A549 (cell line): Measurements from ENCODE around the gene INHA. TPM values are rescaled to one million over a fixed set of nuclear protein-coding genes. Genes with fewer than 3 reads are reported as not detected.

Source experiments
- ATAC-seq, 2 experiments: fragments of 200-7000 bp in 1 of 2; fragments of >200 bp in 1 of 2; cut with Nextera tagmentation in 1 of 2; cut with Tn5 transposase in 1 of 2; 3 replicates each; pipeline versions ENCODE4 v1.8.0 to v1.9.1; 2018 to 2020; ENCODE audit warnings: mild to moderate bottlenecking in 1 of 2, moderate library complexity in 1 of 2
- CTCF ChIA-PET: fragments of 300-600 bp; sonication (Branson Sonifier 250); formaldehyde crosslinking; extraction: SDS; loops from one replicate; lab custom pipeline; 2021; ENCODE audit warnings: antibody characterized with exemption, inconsistent platforms; lab: Yijun Ruan, JAX
- POLR2A ChIA-PET: fragments of 350-600 bp; formaldehyde crosslinking; extraction: SDS; loops from one replicate; lab custom pipeline; 2021; ENCODE audit warnings: antibody characterized with exemption, inconsistent platforms; lab: Yijun Ruan, JAX
- DNase-seq, 2 experiments: peaks; one replicate each; pipeline versions ENCODE4 v3.0.0 to v3.0.0-alpha.2; 2011 to 2016; ENCODE audit warnings: low read depth in 1 of 2, low spot score in 1 of 2
- FAIRE-seq: peaks from 2 replicates; lab custom pipeline; 2011; peaks lifted over from hg19 to GRCh38; lab: Jason Lieb, UNC
- H3K27ac ChIP-seq, 2 experiments: fragments of >200 bp; sonication (Bioruptor Twin); formaldehyde crosslinking; 3 replicates each; pipeline ENCODE4 v1.5.1; 2016 to 2017
- H3K4me1 ChIP-seq: fragments of >200 bp; sonication (Bioruptor Twin); formaldehyde crosslinking; 3 replicates; pipeline ENCODE4 v1.6.1; 2016
- H3K4me2 ChIP-seq: fragments of >200 bp; sonication (Bioruptor Twin); formaldehyde crosslinking; 3 replicates; pipeline ENCODE4 v1.6.1; 2016
- H3K4me3 ChIP-seq: fragments of >200 bp; sonication (Bioruptor Twin); formaldehyde crosslinking; 3 replicates; pipeline ENCODE4 v1.5.1; 2016
- H3K9me3 ChIP-seq: fragments of >200 bp; sonication (Bioruptor Twin); formaldehyde crosslinking; 3 replicates; pipeline ENCODE4 v1.6.1; 2016
- ATOH8 ChIP-seq: fragments of 250-450 bp; sonication (Bioruptor Pico); IDR thresholded peaks from 2 replicates; pipeline ENCODE4 v1.5.0; 2020; ENCODE audit warnings: low read depth, mild to moderate bottlenecking, moderate library complexity
- BCL3 ChIP-seq: fragments of >200 bp; sonication (Bioruptor Twin); formaldehyde crosslinking; IDR thresholded peaks from 3 replicates; pipeline ENCODE4 v1.6.1; 2016
- CBX2 ChIP-seq: fragments of 200-600 bp; sonication (generic); IDR thresholded peaks from 2 replicates; pipeline ENCODE4 v1.6.1; 2016; ENCODE audit warnings: low read depth, mild to moderate bottlenecking, borderline replicate concordance
- E2F6 ChIP-seq: IDR thresholded peaks from 2 replicates; pipeline ENCODE4 v1.6.1; 2012; ENCODE audit warnings: low read depth, borderline replicate concordance
- ELK1 ChIP-seq: fragments of 150-350 bp; IDR thresholded peaks from 2 replicates; pipeline ENCODE4 v1.6.1; 2014; ENCODE audit warnings: low read depth, mild to moderate bottlenecking, low read length
- EP300 ChIP-seq, 2 experiments: fragments of >200 bp; sonication (Bioruptor Twin); formaldehyde crosslinking; IDR thresholded peaks; 2 replicates in 1 of 2; 3 replicates in 1 of 2; pipeline ENCODE4 v1.6.1; 2016 to 2017
- FOSB ChIP-seq: fragments of 250-450 bp; sonication (Bioruptor Pico); IDR thresholded peaks from 2 replicates; pipeline ENCODE4 v1.5.0; 2020; ENCODE audit warnings: mild to moderate bottlenecking, moderate library complexity
- FOXS1 ChIP-seq: fragments of 250-450 bp; sonication (Bioruptor Pico); IDR thresholded peaks from 2 replicates; pipeline ENCODE4 v1.5.0; 2020; ENCODE audit warnings: mild to moderate bottlenecking, moderate library complexity
- GATA3 ChIP-seq: IDR thresholded peaks from 2 replicates; pipeline ENCODE4 v1.6.1; 2012; ENCODE audit warnings: borderline replicate concordance
- HDAC2 ChIP-seq: fragments of 200-600 bp; sonication (generic); IDR thresholded peaks from 2 replicates; pipeline ENCODE4 v1.6.1; 2016
- HEYL ChIP-seq: fragments of 250-450 bp; sonication (Bioruptor Pico); IDR thresholded peaks from 2 replicates; pipeline ENCODE4 v1.8.0; 2021; ENCODE audit warnings: mild to moderate bottlenecking, moderate library complexity
- JUN ChIP-seq, 2 experiments: fragments of >200 bp; sonication (Bioruptor Twin); formaldehyde crosslinking; IDR thresholded peaks; 2 replicates in 1 of 2; 3 replicates in 1 of 2; pipeline ENCODE4 v1.6.1; 2016 to 2017
- JUNB ChIP-seq: fragments of >200 bp; sonication (Bioruptor Twin); formaldehyde crosslinking; IDR thresholded peaks from 2 replicates; pipeline ENCODE4 v1.6.1; 2016
- KDM1A ChIP-seq: fragments of 200-600 bp; sonication (generic); IDR thresholded peaks from 2 replicates; pipeline ENCODE4 v1.6.1; 2016; ENCODE audit warnings: low read depth, mild to moderate bottlenecking
- NFE2L2 ChIP-seq: fragments of 150-350 bp; conservative IDR thresholded peaks from 2 replicates; pipeline ENCODE4 v1.6.1; 2014; ENCODE audit warnings: low read length
- PBX3 ChIP-seq: IDR thresholded peaks from 2 replicates; pipeline ENCODE4 v1.6.1; 2012
- RARB ChIP-seq: fragments of 250-450 bp; sonication (Bioruptor Pico); IDR thresholded peaks from 2 replicates; pipeline ENCODE4 v1.8.0; 2021; ENCODE audit warnings: mild to moderate bottlenecking, moderate library complexity
- TFCP2L1 ChIP-seq: fragments of 250-450 bp; sonication (Bioruptor Pico); IDR thresholded peaks from 2 replicates; pipeline ENCODE4 v1.5.0; 2021; ENCODE audit warnings: mild to moderate bottlenecking
- ZC3H11A ChIP-seq: fragments of 450-650 bp; IDR thresholded peaks from 2 replicates; pipeline ENCODE4 v1.6.1; 2014; ENCODE audit warnings: antibody characterized with exemption, mild to moderate bottlenecking
- ZFP36 ChIP-seq: fragments of 450-650 bp; IDR thresholded peaks from 2 replicates; pipeline ENCODE4 v1.6.1; 2014; ENCODE audit warnings: borderline replicate concordance; ENCODE audit not compliant: partially characterized antibody
- WGBS: methylation state at CpG from one replicate; pipeline ENCODE4 v1.1.6; 2017; ENCODE audit errors: missing lambda C conversion rate; 5-methylcytosine and 5-hydroxymethylcytosine counted together
- polyA plus RNA-seq, 4 experiments: library from polyadenylated mRNA; depleted of rRNA in 3 of 4; stranded (reverse); fragments of >200 nt; fragmentation: RNase III in 1 of 4; extraction: RNeasy Plus Mini Kit Qiagen cat#74134 plus additional on column Dnase treatment in 1 of 4; gene quantifications; 2 replicates in 3 of 4; 3 replicates in 1 of 4; pipeline ENCODE4 v1.2.3, GENCODE V29; 2011 to 2017

Gene INHA
- polyA plus RNA-seq, 2 of the 4 experiments (the other 2 are of a cell fraction): 0.49 to 0.72 TPM

GRCh38 chr2:219562049-219563020 lies 9.8 kb upstream of the INHA start:
- ChIA-PET POLR2A (interaction anchor here (2.8 kb wide), 1 partner anchor 8 kb away, joined by 9 read pairs; no protein-coding TSS in a partner anchor), CTCF (interaction anchor here (1.1 to 6.0 kb wide), 9 partner anchors 9 to 80 kb away, joined by 3 to 77 read pairs (median 9); partner anchors contain the start of genes CHPF, OBSL1 and TMEM198)
- FAIRE-seq (no peak), DNase-seq (no peak), ATAC-seq (no peak)
- H3K4me3 ChIP-seq: no peak overlapping the region
- no peaks in the 10 kb centered on the region for H3K9me3 ChIP-seq
- TF ChIP-seq JUN (IDR thresholded peaks at IDR 0.05) (no peak), TFCP2L1 (CRISPR knock-in tag) (no peak), HDAC2 (no peak)
- no peaks in the 10 kb centered on the region for H3K4me1 ChIP-seq
- H3K4me2 ChIP-seq: no peak overlapping the region
- H3K27ac ChIP-seq: no peak overlapping the region
- 76% methylated on average over 21 of the region's 35 CpGs for WGBS

GRCh38 chr2:219563271-219563928 lies 8.7 kb upstream of the INHA start:
- Histone ChIP-seq H3K4me3 (no peak overlapping the region), H3K4me1 (no peaks in the 10 kb centered on the region), H3K9me3 (no peaks in the 10 kb centered on the region), H3K4me2 (no peak overlapping the region), H3K27ac (no peak overlapping the region)
- TF ChIP-seq FOXS1 (CRISPR knock-in tag) (no peak), BCL3 (no peak), ZC3H11A (no peak), FOSB (CRISPR knock-in tag) (no peak), KDM1A (no peak), RARB (CRISPR knock-in tag) (no peak), E2F6 (no peak), ELK1 (no peak), NFE2L2 (no peak), CBX2 (no peak), GATA3 (no peak), JUNB (no peak)
- no peak for DNase-seq
- CTCF ChIA-PET: interaction anchor here (1.3 to 6.0 kb wide), 5 partner anchors 13 to 78 kb away, joined by 3 to 77 read pairs (median 19); partner anchors contain the start of genes CHPF and TMEM198
- no peak for ATAC-seq
- WGBS: 87% methylated on average over 20 of the region's 20 CpGs
- no peak for FAIRE-seq
- POLR2A ChIA-PET: no interaction called here

- no peak for DNase-seq
- Histone ChIP-seq H3K9me3 (no peaks in the 10 kb centered on the region), H3K4me3 (no peak overlapping the region), H3K4me1 (peaks cover 5% of the 10 kb centered on the region; the same call in 1 of the 3 replicates), H3K4me2 (no peak overlapping the region), H3K27ac (no peak overlapping the region)
- FAIRE-seq: no peak
- ChIA-PET POLR2A (no interaction called here), CTCF (interaction anchor here (2.2 to 6.0 kb wide), 3 partner anchors 11 to 24 kb away, joined by 5 to 77 read pairs (median 10); partner anchors contain the start of genes CHPF and TMEM198)
- WGBS: 84% methylated on average over 21 of the region's 21 CpGs
- ATAC-seq: no peak
- TF ChIP-seq HEYL (CRISPR knock-in tag) (no peak), ATOH8 (CRISPR knock-in tag) (no peak), PBX3 (no peak), EP300 (IDR thresholded peaks at IDR 0.05) (no peak), ZFP36 (no peak)
Observed at GRCh38 chr2:219565130-219566080, 6.7 kb upstream of the INHA start.
